HFF-Myc (cell line): Measurements from ENCODE around the gene EIF2AK2.
"Not testable (repeated sequence)": the region's sequence is repeated elsewhere in the genome, so short reads cannot be mapped to it uniquely, and the experiment has no call there.

Source experiments
- DNase-seq: peaks from one replicate; pipeline ENCODE4 v3.0.0-alpha.2; 2011; ENCODE audit warnings: low read depth; ENCODE audit errors: extremely low read depth
- H3K4me3 ChIP-seq: replicated peaks from 2 replicates; pipeline ENCODE4 v1.5.1; 2011; ENCODE audit warnings: low read depth, mild to moderate bottlenecking, control low read depth, low read length
- TF ChIP-seq, protein P1 (sequence below): IDR thresholded peaks from 2 replicates; pipeline ENCODE4 v1.5.1; 2012; ENCODE audit warnings: mild to moderate bottlenecking, low read depth, low read length, control low read depth; ENCODE audit errors: missing control alignments

The EIF2AK2 gene

DNA sequence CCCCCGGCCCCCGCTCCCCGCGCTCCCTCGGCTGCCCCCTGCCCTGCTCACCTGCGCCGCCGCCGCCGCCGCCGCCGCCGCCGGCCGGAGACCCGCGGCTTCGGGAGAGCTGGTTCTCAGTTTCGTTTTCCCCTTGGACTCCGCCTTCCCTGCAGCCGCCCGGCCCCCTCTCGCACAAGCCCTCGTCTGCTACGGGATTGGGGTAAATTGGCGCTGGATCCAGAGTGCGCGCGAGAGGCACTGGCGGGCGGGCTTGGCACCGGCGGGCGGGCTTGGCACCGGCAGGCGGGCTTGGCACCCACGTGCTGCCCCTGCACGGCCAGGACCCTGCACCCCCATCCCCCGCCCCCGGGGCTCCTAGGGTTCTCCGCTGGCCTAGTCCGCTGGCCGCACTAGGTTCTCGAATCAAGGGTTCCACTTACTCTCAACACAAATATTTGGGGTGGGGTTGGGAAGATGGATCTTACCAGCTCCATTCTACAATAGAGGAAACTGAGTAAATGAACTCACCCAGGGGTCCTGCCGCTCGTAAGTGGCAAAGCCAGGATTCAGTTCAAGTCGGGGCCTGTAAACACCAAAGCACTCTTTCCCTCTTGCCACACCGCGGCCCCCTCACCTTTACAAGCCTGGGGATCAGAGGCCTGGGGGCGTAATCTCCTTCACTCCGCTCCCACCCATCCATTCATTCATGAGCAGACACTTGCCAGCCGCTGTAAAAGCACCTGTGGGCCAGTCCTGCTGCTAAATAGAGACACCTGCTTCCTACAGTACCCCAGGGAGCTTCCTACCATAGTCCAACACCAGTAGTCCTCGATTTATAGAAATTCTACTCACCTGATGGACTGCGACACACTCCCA lies at the start of gene EIF2AK2:
Gene EIF2AK2 (minus strand): TSS at position 124 of the 858 bp plus-strand sequence. CDS start 9,174 bp downstream, outside the sequence.
- TF ChIP-seq, protein P1, sequence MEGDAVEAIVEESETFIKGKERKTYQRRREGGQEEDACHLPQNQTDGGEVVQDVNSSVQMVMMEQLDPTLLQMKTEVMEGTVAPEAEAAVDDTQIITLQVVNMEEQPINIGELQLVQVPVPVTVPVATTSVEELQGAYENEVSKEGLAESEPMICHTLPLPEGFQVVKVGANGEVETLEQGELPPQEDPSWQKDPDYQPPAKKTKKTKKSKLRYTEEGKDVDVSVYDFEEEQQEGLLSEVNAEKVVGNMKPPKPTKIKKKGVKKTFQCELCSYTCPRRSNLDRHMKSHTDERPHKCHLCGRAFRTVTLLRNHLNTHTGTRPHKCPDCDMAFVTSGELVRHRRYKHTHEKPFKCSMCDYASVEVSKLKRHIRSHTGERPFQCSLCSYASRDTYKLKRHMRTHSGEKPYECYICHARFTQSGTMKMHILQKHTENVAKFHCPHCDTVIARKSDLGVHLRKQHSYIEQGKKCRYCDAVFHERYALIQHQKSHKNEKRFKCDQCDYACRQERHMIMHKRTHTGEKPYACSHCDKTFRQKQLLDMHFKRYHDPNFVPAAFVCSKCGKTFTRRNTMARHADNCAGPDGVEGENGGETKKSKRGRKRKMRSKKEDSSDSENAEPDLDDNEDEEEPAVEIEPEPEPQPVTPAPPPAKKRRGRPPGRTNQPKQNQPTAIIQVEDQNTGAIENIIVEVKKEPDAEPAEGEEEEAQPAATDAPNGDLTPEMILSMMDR, result no peak
- DNase-seq, result peak; percentile 40
- H3K4me3 ChIP-seq, result peak within 1 kb of the TSS; percentile 64

DNA sequence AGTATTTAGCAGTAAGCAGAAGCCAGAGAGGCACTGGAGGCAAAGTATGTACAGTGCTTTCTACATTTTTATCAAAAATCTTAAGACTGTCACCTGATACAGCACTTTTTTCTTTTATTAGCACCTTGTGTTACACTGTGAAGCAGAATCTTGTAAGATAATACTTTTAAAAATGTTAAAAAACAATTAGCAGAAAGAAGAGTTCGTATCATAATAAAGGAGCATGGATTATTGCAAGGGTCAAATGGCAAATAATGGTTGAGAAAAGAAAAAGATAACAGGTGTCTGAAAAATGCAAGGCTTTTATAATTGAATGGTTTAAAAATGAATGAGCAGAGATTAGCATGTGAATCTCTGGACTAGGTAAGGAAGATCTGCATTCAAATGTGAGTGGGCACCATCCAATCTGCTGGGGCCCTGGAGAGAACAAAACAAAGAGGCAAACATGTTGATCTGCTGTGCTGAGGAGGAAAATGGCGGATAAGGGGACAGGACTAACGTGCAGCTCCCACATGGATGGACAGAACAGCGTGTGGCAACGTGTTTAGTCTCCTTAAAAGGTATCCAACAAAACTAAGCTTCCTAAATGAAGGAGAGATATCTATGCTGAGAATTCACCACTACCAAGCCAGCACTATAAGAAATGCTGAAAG lies 49.0 kb upstream of the EIF2AK2 start:
- no peak overlapping the region for H3K4me3 ChIP-seq
- no peak for DNase-seq
- TF ChIP-seq, protein P1, result no peak

DNA sequence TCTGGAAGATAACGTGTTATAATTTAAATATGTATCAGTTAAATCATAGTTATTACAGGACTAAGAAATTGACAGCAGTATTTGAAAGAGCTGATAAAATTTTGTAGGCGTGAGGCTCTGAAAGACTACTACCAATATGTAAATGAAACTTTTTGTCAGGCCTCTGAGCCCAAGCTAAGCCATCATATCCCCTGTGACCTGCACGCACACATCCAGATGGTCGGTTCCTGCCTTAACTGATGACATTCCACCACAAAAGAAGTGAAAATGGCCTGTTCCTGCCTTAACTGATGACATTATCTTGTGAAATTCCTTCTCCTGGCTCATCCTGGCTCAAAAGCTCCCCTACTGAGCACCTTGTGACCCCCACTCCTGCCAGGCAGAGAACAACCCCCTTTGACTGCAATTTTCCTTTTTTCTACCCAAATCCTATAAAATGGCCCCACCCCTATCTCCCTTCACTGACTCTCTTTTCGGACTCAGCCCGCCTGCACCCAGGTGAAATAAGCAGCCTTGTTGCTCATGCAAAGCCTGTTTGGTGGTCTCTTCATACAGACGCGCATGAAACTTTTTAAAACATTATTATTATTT lies 48.4 kb upstream of the EIF2AK2 start:
- DNase-seq, H3K4me3 ChIP-seq: not testable (repeated sequence)

DNA sequence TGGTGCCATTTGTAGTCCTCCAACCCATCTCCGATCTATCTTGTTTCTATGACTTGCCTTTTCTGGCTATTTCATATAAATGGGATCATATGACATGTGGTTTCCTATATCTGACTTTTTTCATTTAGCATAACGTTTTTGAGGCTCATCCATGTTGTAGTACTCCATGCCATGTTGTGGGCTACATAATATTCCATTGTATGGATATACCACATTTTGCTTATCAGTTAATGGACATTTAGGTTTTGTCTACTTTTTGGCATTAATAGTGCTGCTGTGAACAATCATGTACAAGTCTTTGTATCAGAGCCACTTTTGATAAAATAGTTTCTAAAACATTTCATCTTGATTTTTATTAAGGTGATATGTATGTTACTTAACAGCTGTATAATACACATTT lies 46.9 kb upstream of the EIF2AK2 start:
- no peak for DNase-seq
- no peak overlapping the region for H3K4me3 ChIP-seq
- TF ChIP-seq, protein P1, result no peak

DNA sequence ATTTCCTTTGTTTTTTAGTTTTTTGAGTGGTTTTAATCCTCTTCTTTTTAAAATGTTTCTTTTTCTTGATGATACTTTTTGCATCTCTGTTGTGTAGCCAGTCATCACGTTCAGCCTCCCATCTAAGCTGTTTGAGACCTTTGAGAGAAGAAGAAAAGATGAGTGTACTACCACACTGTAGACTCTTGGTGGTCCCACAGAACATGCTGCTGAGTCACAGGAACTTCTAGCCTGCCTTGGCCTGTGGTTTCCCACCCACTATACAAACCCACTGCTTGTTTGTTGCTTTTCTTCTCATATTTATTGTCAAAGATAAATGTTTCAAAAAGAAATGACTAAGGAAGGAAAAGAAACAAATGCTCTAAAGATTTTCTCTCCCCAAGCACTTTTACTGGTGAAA lies 45.0 kb upstream of the EIF2AK2 start:
- no peak overlapping the region for H3K4me3 ChIP-seq
- no peak for DNase-seq
- TF ChIP-seq, protein P1, result no peak

DNA sequence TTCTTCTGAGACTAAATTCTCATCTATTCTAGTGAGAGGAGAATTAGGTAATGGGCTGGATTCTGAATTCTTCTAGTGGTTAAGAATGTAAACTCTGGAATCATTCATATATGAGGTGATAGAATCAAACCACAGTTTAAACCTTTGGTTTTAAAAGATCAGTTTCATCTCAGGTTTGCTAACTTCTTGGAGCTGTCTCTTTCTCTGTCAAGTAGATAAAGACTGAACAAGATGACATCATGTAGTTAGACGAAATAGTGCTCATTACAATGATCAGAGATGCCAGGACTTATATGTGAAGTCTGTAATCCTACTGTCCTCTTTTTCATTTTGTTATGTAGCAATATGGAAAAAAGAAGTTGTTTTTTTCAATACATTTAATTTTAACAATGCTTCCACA lies 44.4 kb upstream of the EIF2AK2 start:
- no peak overlapping the region for H3K4me3 ChIP-seq
- TF ChIP-seq, protein P1, result no peak
- no peak for DNase-seq

DNA sequence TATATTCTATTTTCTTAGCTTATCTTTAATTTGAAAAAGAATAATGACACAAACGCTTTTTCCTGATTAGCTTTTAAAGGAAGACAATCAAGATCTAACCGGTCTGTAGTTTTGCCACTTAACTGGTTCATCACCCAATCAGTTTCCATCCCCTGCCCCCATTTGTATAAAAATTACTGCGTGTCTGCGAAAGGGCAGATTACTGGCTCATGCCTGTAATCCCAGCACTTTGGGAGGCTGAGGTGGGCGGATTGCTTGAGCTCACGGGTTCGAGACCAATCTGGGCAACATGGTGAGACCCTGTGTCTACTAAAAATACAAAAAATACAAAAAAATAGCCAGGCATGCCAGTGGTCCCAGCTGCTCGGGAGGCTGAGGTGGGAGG lies 41.9 kb upstream of the EIF2AK2 start:
- no peak overlapping the region for H3K4me3 ChIP-seq
- TF ChIP-seq, protein P1, result no peak
- no peak for DNase-seq
